Jurkat, Clone E6-1 (cell line): ENCODE data around the gene GET3. TPM values are rescaled to one million over a fixed set of nuclear protein-coding genes. Genes with fewer than 3 reads are reported as not detected.
"Not testable (repeated sequence)": the region's sequence is repeated elsewhere in the genome, so short reads cannot be mapped to it uniquely, and the experiment has no call there.

ENCODE experiments used
- DNase-seq: peaks from one replicate; pipeline ENCODE4 v3.0.0-alpha.2; 2011; ENCODE audit warnings: low read depth, low spot score
- H3K4me3 ChIP-seq: 2 replicates; pipeline ENCODE4 v1.5.1; 2011; ENCODE audit warnings: mild to moderate bottlenecking, low read length, control low read depth, moderate library complexity
- polyA plus RNA-seq: library from polyadenylated mRNA; unstranded; fragments of >200 nt; gene quantifications from one replicate; pipeline ENCODE4 v1.2.1, GENCODE V29; 2012; ENCODE audit warnings: missing spikeins; ENCODE audit not compliant: insufficient read length, insufficient read depth

Gene GET3
- 155 TPM for polyA plus RNA-seq

GRCh38 chr19:12736995-12737834 lies at the start of gene GET3:
TSS of gene GET3 (plus strand) at chr19:12737497. CDS start at chr19:12737506, 9 bp downstream.
- DNase-seq = peak; percentile 99
- H3K4me3 ChIP-seq = peak within 1 kb of the TSS; percentile 97

DNA sequence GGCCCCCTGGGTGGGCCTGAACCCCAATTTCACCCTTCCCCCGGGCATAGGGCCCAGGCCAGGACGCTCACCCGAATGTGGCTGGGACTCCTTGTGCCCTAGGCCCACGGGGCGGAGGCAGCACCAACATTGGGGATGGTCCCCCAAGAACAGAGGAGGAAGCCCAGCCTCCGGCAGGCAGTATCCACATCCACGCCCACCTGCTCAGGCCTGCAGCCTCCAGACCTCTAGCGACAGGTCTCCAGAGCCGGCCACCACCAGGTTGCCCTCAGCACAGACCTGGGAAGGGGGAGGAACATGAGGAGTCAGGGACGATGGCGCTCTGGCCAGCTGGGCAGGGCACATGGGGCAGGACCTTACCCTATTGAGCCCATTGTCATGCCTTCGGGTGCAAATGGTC lies 48.3 kb upstream of the GET3 start:
- H3K4me3 ChIP-seq = no peak overlapping the region
- no peak for DNase-seq

DNA sequence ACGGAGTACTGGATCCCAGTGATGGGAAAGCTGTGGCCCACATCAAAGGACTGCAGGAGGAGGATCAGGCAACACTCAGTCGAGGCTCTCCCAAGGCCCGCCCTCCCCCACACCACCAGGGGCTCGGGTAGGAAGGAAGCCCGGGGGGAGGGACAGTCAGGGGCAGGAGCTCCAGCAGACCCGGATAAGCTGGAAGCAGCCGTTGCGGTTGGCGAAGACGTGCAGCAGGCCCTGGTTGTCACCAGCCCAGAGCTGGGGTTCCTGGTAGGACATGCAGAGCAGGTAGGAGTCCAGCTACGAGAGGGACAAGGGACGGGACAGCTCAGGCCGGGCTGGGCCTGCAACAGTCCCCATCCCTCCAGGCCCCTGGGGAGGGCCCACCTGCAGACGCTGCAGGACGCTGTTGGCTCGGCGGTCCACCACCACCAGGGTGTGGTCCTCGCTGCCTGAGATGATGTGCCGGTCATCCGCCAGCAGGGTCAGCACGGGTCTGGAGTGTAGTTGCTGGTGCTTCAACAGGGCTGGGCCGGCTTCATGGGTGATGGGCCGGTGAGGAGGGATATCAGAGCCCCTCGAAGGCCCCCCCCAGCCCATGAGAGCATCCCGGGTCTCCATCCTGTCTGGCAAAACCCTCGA lies 47.6 kb upstream of the GET3 start:
- H3K4me3 ChIP-seq = no peak overlapping the region
- no peak for DNase-seq

- H3K4me3 ChIP-seq = no peak overlapping the region
- no peak for DNase-seq
Measured at GRCh38 chr19:12692960-12693359, 44.3 kb upstream of the GET3 start.

- H3K4me3 ChIP-seq = no peak overlapping the region
- no peak for DNase-seq
Measured at GRCh38 chr19:12694641-12695040, 42.7 kb upstream of the GET3 start.

GRCh38 chr19:12695096-12695495 lies 42.2 kb upstream of the GET3 start:
- DNase-seq = no peak
- H3K4me3 ChIP-seq = no peak overlapping the region

DNA sequence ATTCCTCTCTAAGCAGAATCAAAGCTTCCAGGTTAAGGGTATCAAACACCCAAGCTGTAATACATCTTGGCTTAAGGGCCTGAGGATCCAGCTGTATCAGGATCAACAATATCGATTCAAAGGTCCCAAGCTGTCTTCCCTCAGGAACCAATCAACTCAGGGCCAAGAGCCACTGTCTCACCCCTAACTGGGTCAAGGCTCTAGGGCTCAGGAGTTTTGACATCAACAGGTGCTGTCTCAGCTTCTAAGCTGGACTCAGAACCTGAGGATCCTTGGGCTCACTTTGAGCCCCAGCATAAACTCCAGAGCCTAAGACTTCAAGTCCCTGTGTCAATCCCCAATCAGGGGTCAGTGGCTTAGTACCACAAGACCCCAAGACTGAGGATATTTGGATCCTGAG lies 41.8 kb upstream of the GET3 start:
- DNase-seq = no peak
- peak overlapping the region; percentile 86 for H3K4me3 ChIP-seq

DNA sequence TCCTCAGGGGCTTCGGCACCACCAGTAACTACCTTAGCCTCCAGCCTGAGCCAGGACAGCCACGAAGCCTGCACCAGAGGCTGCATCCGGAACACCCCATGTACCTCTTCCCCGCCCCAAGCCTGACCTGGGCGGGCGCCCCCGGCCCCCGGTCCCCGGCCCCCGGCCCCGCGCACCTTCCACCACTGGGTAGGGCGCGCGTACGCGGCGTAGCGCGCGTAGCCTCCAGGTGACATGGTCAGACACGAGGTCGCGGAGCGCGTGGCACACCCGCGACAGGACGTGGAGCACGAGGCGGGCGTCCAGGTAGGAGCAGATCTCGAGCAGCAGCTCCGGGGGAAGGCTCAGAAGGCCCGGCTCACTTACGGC lies 41.3 kb upstream of the GET3 start:
- DNase-seq = no peak
- H3K4me3 ChIP-seq = peak overlapping the region; percentile 86

DNA sequence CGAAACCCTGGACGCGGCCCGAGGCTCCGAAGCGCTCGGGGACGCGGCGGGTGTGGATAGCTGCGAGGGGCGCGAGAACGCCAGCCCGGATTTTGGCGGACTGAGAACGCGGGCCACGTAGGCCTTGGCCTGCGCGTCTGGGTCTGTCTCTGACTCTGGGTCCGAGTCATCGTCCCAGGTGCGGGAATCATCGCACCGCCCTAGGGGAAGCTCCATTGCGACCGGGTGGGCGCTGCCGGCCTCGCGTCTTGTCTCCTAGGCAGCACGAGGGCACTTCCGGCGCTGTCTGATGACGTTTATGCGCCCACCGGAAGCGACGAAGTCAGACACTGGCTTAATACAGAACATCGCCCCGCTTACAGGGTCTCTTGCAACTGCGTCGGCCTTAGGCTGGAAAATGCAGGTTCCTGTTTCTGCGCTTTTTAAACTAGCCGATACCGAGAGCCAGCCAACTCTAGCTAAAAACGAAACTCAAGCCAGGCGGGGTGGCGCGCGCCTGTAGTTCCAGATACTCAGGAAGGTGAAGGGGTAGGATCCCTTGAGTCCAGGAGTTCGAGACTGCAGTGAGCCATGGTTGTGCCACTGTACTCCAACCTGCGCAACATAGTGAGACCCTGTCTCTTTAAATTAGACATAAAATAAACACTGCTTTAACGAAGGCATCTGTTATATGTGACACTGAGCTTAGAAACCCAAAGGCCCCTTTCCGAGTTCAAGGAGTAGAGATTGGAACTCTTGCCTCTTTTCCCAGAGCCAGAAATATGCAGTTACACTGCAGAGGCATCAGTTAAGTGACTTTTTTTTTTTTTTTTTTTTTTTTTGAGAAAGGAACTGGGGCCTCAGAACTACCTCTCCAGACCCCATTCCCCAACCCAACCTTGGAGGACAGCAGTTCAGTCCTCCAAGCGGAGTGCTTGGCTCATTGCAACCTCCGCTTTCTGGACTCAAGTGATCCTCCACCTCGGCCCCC lies 40.6 kb upstream of the GET3 start, which contains the start of gene FBXW9:
FBXW9 (minus strand) TSS at position 266 of the 970 bp plus-strand sequence; CDS start at position 216, 50 bp downstream.
- peak within 1 kb of the TSS; percentile 86 for H3K4me3 ChIP-seq
- DNase-seq = peak; percentile 96

DNA sequence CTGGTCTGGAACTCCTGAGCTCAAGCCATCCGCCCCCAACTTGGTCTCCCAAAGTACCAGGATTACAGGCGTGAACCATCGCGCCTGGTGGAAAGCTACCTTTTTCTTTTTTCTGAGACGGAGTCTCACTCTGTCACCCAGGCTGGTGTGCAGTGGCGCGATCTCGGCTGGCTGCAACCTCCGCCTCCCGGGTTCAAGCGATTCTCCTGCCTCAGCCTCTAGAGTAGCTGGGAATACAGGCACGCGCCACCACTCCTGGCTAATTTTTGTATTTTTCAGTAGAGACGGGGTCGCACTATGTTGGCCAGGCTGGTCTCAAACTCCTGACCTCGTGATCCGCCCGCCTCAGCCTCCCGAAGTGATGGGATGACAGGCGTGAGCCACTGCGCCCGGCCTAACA lies 39.9 kb upstream of the GET3 start:
- not testable (repeated sequence) for DNase-seq, H3K4me3 ChIP-seq

DNA sequence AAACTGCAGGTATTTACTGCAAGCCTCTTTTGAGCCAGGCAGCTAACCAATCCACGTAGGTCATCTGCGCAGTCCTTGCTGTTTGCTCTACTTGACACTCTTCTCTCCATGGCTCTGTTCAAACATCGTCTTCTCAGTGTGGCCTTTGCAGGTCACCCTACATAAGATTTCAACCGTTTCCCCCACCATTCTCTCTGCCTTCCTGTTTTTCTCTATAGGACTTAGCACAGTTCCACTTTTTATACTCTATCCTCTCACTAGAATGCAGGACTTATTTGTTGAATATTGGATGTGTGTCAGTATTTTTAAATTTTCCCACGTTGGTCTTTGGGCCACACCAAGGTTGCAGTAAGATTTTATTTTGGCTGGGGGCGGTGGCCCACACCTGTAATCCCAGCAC lies 39.2 kb upstream of the GET3 start:
- DNase-seq = no peak
- no peak overlapping the region for H3K4me3 ChIP-seq

GRCh38 chr19:12701596-12702282 lies 35.6 kb upstream of the GET3 start:
- no peak overlapping the region for H3K4me3 ChIP-seq
- DNase-seq = no peak

DNA sequence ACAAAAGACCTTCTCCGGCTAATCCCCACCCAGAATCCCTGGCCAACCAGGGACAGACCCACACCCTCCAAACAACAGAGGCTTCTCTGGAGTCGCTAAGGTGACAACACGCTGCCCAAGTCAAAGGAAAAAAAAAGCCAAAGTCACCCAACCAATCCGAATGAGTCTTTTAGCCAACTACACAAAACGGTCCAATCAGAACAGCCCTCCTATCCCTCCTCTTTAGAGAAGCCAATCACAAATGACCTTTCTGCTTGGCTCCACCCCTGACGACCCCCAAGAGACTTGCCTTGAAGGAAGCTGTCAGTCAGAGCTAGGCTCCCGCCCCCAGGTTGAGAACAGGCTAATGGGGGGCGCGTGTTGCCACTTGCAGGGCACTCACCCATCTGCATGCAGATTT lies 34.3 kb upstream of the GET3 start:
- DNase-seq = peak; percentile 83
- no peak overlapping the region for H3K4me3 ChIP-seq

DNA sequence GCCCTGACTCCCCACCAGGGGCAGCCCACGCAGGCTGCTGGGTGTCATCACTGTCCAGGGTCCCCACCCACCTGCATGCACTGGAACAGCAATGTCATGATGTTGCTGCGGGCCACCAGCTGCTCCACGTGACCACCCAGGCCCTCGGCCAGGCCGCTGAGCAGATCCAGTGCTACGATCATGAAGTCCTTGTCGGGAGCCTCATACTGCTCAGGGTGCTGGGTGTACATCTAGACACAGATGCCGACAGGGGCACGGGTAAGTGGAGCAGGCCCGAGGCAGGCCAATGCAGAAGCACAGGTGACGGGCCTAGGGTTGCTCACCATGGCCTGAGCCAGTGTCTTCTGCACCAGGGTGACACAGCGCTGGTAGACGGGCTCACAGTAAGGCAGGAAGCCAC lies 32.1 kb upstream of the GET3 start:
- no peak overlapping the region for H3K4me3 ChIP-seq
- DNase-seq = no peak

GRCh38 chr19:12705654-12706331 lies 31.5 kb upstream of the GET3 start:
- DNase-seq = no peak
- no peak overlapping the region for H3K4me3 ChIP-seq

- DNase-seq = no peak
- no peak overlapping the region for H3K4me3 ChIP-seq
Measured at GRCh38 chr19:12706332-12706718, 31.0 kb upstream of the GET3 start.

DNA sequence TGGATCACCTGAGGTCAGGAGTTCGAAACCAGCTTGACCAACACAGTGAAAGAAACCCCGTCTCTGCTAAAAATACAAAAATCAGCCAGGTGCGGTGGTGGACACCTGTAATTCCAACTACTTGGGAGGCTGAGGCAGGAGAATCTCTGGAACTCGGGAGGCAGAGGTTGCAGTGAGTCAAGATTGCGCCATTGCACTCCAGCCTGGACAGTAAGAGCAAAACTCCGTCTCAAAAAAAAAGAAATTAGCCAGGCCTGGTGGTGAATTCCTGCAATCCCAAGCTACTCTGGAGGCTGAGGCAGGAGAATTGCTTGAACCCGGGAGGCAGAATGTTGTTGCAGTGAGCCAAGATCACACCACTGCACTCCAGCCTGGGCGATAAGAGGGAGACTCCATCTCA lies 28.7 kb upstream of the GET3 start:
- no peak overlapping the region for H3K4me3 ChIP-seq
- no peak for DNase-seq

GRCh38 chr19:12711187-12711586 lies 26.1 kb upstream of the GET3 start:
- DNase-seq = no peak

More at GRCh38 chr19:12711187-12711586, 26.1 kb upstream of the GET3 start:
- H3K4me3 ChIP-seq = no peak overlapping the region
